SK-N-SH treated with all-trans-retinoic acid at 6 μM for 48 hours (cell line): ENCODE measurements around the gene SCAF8.

Experiments used
- ARNTL ChIP-seq: fragments of 450-650 bp; formaldehyde crosslinking; IDR thresholded peaks from 2 replicates; pipeline ENCODE4 v1.5.0; 2020; ENCODE audit warnings: low read depth, mild to moderate bottlenecking, moderate library complexity, borderline replicate concordance
- CSRNP3 ChIP-seq: fragments of 250-450 bp; sonication (Bioruptor Pico); IDR thresholded peaks from 2 replicates; pipeline ENCODE4 v1.5.1; 2021; ENCODE audit warnings: mild to moderate bottlenecking, moderate library complexity
- TOX ChIP-seq: fragments of 250-450 bp; sonication (Bioruptor Pico); IDR thresholded peaks from 2 replicates; pipeline ENCODE4 v1.8.0; 2021; ENCODE audit warnings: mild to moderate bottlenecking, moderate library complexity, borderline replicate concordance
- ZFP3 ChIP-seq: fragments of 250-450 bp; sonication (Bioruptor Pico); IDR thresholded peaks from 2 replicates; pipeline ENCODE4 v1.5.0; 2020; ENCODE audit warnings: mild to moderate bottlenecking, moderate library complexity
- TF ChIP-seq, protein P1 (sequence below): fragments of 250-450 bp; sonication (Bioruptor Pico); IDR thresholded peaks from 2 replicates; pipeline ENCODE4 v1.5.1; 2020; ENCODE audit warnings: low read depth, mild to moderate bottlenecking, moderate library complexity

- no peak for TF ChIP-seq TOX (CRISPR knock-in tag)
- TF ChIP-seq CSRNP3 (CRISPR knock-in tag): no peak
- TF ChIP-seq ARNTL (CRISPR knock-in tag): no peak
- TF ChIP-seq ZFP3 (CRISPR knock-in tag): no peak
- TF ChIP-seq, protein P1, sequence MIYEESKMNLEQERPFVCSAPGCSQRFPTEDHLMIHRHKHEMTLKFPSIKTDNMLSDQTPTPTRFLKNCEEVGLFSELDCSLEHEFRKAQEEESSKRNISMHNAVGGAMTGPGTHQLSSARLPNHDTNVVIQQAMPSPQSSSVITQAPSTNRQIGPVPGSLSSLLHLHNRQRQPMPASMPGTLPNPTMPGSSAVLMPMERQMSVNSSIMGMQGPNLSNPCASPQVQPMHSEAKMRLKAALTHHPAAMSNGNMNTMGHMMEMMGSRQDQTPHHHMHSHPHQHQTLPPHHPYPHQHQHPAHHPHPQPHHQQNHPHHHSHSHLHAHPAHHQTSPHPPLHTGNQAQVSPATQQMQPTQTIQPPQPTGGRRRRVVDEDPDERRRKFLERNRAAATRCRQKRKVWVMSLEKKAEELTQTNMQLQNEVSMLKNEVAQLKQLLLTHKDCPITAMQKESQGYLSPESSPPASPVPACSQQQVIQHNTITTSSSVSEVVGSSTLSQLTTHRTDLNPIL (CRISPR knock-in tag): no peak
Observed at GRCh38 chr6:154797857-154798256, 64.6 kb downstream of the SCAF8 start.
